ENCODE results near the gene SMARCE1.
A peak's percentile ranks its signal among the peaks of the same experiment; 100 is the strongest.

Gene SMARCE1

GRCh38 chr17:40651939-40652338 is 4.3 kb upstream of the SMARCE1 start:
- peaks cover 11 to 23% (median 16%) of the 10 kb centered on the region in 10 experiments for H3K4me1 ChIP-seq
- TF ChIP-seq Cebpa-rat (IDR thresholded peaks at IDR 0.05), result no peak
- no peak overlapping the region for H3K9ac ChIP-seq

GRCh38 chr17:40648384-40648968 is 858 bp upstream of the SMARCE1 start:
- no peaks in the 10 kb centered on the region for H3K27me3 ChIP-seq
- H3K36me3 ChIP-seq, result peaks cover 14 to 28% (median 22%) of the 10 kb centered on the region in 11 experiments
- H3K27ac ChIP-seq, result peak overlapping the region; percentile 98 to 100 (median 100)
- peak overlapping the region; percentile 97 to 100 (median 99) for H3K9ac ChIP-seq
- H4K20me1 ChIP-seq, result peaks cover 0 to 8% (median 3%) of the 10 kb centered on the region in 11 experiments; a peak in 6 of 22 replicates
- H3K4me3 ChIP-seq, result peak overlapping the region; percentile 82 to 97 (median 88)
- peak overlapping the region; percentile 86 to 97 (median 94) for H3K4me2 ChIP-seq
- no peak for TF ChIP-seq Cebpa-rat (IDR thresholded peaks at IDR 0.05)
- peaks cover 33 to 52% (median 41%) of the 10 kb centered on the region in 10 experiments for H3K4me1 ChIP-seq
- no peaks in the 10 kb centered on the region for H3K9me3 ChIP-seq (replicated peaks in 1 of 11)

More at GRCh38 chr17:40651939-40652338, 4.3 kb upstream of the SMARCE1 start:
- no peaks in the 10 kb centered on the region for H3K36me3 ChIP-seq
- H3K4me2 ChIP-seq, result no peak overlapping the region
- H3K9me3 ChIP-seq (replicated peaks in 1 of 11), result no peaks in the 10 kb centered on the region
- H3K4me3 ChIP-seq, result no peak overlapping the region
- H4K20me1 ChIP-seq, result no peaks in the 10 kb centered on the region
- H3K27me3 ChIP-seq, result no peaks in the 10 kb centered on the region
- no peak overlapping the region for H3K27ac ChIP-seq

- H3K27me3 ChIP-seq, result no peaks in the 10 kb centered on the region
- TF ChIP-seq Cebpa-rat (IDR thresholded peaks at IDR 0.05), result no peak
- H3K4me3 ChIP-seq, result peak overlapping the region; percentile 82 to 97 (median 88)
- H3K9me3 ChIP-seq (replicated peaks in 1 of 11), result no peaks in the 10 kb centered on the region
- peaks cover 33 to 52% (median 41%) of the 10 kb centered on the region in 10 experiments for H3K4me1 ChIP-seq
- peak overlapping the region; percentile 98 to 100 (median 100) for H3K27ac ChIP-seq
- peaks cover 0 to 19% (median 7%) of the 10 kb centered on the region in 11 experiments; a peak in 7 of 22 replicates for H4K20me1 ChIP-seq
- H3K4me2 ChIP-seq, result peak overlapping the region; percentile 86 to 97 (median 91)
- peak overlapping the region; percentile 97 to 100 (median 99) for H3K9ac ChIP-seq
- peaks cover 28 to 43% (median 36%) of the 10 kb centered on the region in 11 experiments for H3K36me3 ChIP-seq
Observed at GRCh38 chr17:40646791-40647623, 611 bp downstream of the SMARCE1 start.

- Histone ChIP-seq H3K36me3 (peaks cover 39 to 53% (median 47%) of the 10 kb centered on the region in 11 experiments), H3K4me1 (peaks cover 33 to 52% (median 41%) of the 10 kb centered on the region in 10 experiments), H3K4me2 (peak overlapping the region; percentile 86 to 97 (median 91)), H3K27me3 (no peaks in the 10 kb centered on the region), H3K4me3 (peak overlapping the region; percentile 82 to 97 (median 88); a peak in 16 of 20 replicates), H3K9me3 (replicated peaks in 1 of 11) (no peaks in the 10 kb centered on the region), H4K20me1 (peaks cover 0 to 29% (median 11%) of the 10 kb centered on the region in 11 experiments; a peak in 10 of 22 replicates), H3K9ac (peak overlapping the region; percentile 97 to 100 (median 99); a peak in 16 of 22 replicates), H3K27ac (peak overlapping the region in 6 of 11 experiments; percentile 27 to 100 (median 99); a peak in 4 of 22 replicates)
- TF ChIP-seq Cebpa-rat (IDR thresholded peaks at IDR 0.05), result no peak
Observed at GRCh38 chr17:40645943-40646342, 1.7 kb downstream of the SMARCE1 start.

GRCh38 chr17:40645291-40645690 is 2.3 kb downstream of the SMARCE1 start:
- Histone ChIP-seq H3K27ac (peak overlapping the region in 3 of 11 experiments; percentile 18 to 40 (median 27); a peak in 5 of 22 replicates), H3K27me3 (no peaks in the 10 kb centered on the region), H3K36me3 (peaks cover 45 to 60% (median 54%) of the 10 kb centered on the region in 11 experiments), H3K4me3 (peak overlapping the region in 5 of 10 experiments; percentile 12 to 82 (median 29); a peak in 7 of 20 replicates), H3K9me3 (replicated peaks in 1 of 11) (no peaks in the 10 kb centered on the region), H4K20me1 (peaks cover 2 to 36% (median 16%) of the 10 kb centered on the region in 11 experiments; a peak in 17 of 22 replicates), H3K4me2 (peak overlapping the region; percentile 53 to 97 (median 90); a peak in 20 of 22 replicates), H3K9ac (peak overlapping the region in 6 of 11 experiments; percentile 1 to 100 (median 24); a peak in 7 of 22 replicates), H3K4me1 (peaks cover 31 to 51% (median 40%) of the 10 kb centered on the region in 10 experiments)
- TF ChIP-seq Cebpa-rat (IDR thresholded peaks at IDR 0.05), result no peak

GRCh38 chr17:40637931-40638330 is 9.7 kb downstream of the SMARCE1 start:
- Histone ChIP-seq H3K4me2 (no peak overlapping the region), H3K27ac (no peak overlapping the region), H3K9ac (no peak overlapping the region), H3K9me3 (replicated peaks in 1 of 11) (no peaks in the 10 kb centered on the region), H4K20me1 (peaks cover 19 to 59% (median 44%) of the 10 kb centered on the region in 11 experiments; a peak in 20 of 22 replicates), H3K4me3 (no peak overlapping the region), H3K27me3 (no peaks in the 10 kb centered on the region), H3K36me3 (peaks cover 97 to 100% (median 100%) of the 10 kb centered on the region in 11 experiments), H3K4me1 (no peaks in the 10 kb centered on the region; a peak in 1 of 20 replicates)
- TF ChIP-seq Cebpa-rat (IDR thresholded peaks at IDR 0.05), result no peak

GRCh38 chr17:40633871-40634270 is 13.7 kb downstream of the SMARCE1 start:
- Histone ChIP-seq H3K27me3 (no peaks in the 10 kb centered on the region), H3K9ac (no peak overlapping the region), H3K27ac (no peak overlapping the region), H3K36me3 (peaks cover 98 to 100% (median 100%) of the 10 kb centered on the region in 11 experiments), H3K4me2 (no peak overlapping the region), H3K4me1 (no peaks in the 10 kb centered on the region), H3K9me3 (replicated peaks in 1 of 11) (no peaks in the 10 kb centered on the region), H3K4me3 (no peak overlapping the region), H4K20me1 (peaks cover 9 to 37% (median 18%) of the 10 kb centered on the region in 11 experiments; a peak in 20 of 22 replicates)
- no peak for TF ChIP-seq Cebpa-rat (IDR thresholded peaks at IDR 0.05)

GRCh38 chr17:40632216-40632615 is 15.4 kb downstream of the SMARCE1 start:
- peaks cover 0 to 21% (median 1%) of the 10 kb centered on the region in 11 experiments; a peak in 12 of 22 replicates for H4K20me1 ChIP-seq
- H3K27ac ChIP-seq, result no peak overlapping the region
- no peak overlapping the region for H3K4me3 ChIP-seq
- no peaks in the 10 kb centered on the region for H3K4me1 ChIP-seq
- no peaks in the 10 kb centered on the region for H3K9me3 ChIP-seq (replicated peaks in 1 of 11)
- H3K4me2 ChIP-seq, result no peak overlapping the region
- H3K36me3 ChIP-seq, result peaks cover 97 to 100% (median 100%) of the 10 kb centered on the region in 11 experiments
- H3K27me3 ChIP-seq, result no peaks in the 10 kb centered on the region
- no peak overlapping the region for H3K9ac ChIP-seq
- no peak for TF ChIP-seq Cebpa-rat (IDR thresholded peaks at IDR 0.05)
